Measurements from ENCODE around the gene DIS3L2.
"Not testable (repeated sequence)": the region's sequence is repeated elsewhere in the genome, so short reads cannot be mapped to it uniquely, and the experiment has no call there.

Gene DIS3L2

GRCh38 chr2:232350804-232351685, 389.5 kb downstream of the DIS3L2 start:
- DNase-seq (ENCODE audit: low read depth) = no peak

GRCh38 chr2:232351686-232352510, 390.4 kb downstream of the DIS3L2 start:
- no peak for DNase-seq (ENCODE audit: low read depth)

DNA sequence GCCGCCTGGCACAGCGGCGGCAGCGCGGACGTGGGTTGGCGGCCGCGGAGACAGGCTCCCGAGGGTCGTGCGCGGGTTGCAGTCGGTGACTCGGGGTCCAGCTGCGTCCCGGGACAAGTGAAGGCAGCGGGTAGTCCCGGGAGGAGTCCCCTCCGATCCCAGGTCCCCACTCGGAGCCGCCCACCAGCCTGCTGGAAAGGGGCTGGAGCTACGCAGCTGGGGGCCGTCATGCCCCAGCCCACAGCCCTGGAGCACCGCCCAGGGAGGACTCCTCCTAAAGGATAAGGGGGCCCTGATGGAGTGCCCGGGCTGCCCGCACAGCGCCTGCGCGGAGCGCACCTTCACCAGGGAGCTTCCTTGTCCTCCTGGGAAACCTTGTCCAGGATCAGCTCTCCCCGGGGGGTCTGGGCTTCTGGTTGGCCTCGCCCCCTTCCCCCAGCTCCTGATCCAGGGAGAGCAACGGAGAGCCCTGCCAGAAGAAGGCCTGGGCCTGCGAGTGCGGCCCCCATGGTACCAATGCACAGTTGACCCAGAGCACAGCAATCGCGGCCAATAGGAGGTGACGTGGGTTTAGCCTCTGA, 391.1 kb downstream of the DIS3L2 start:
- DNase-seq (ENCODE audit: low read depth) = no peak

GRCh38 chr2:232353096-232353495, 391.6 kb downstream of the DIS3L2 start:
- DNase-seq (ENCODE audit: low read depth) = no peak

- no peak for DNase-seq (ENCODE audit: low read depth)
Measured at GRCh38 chr2:232353660-232354059, 392.1 kb downstream of the DIS3L2 start.

- no peak for DNase-seq (ENCODE audit: low read depth)
Measured at GRCh38 chr2:232354069-232354468, 392.6 kb downstream of the DIS3L2 start.

- no peak for DNase-seq (ENCODE audit: low read depth)
Measured at GRCh38 chr2:232361646-232362045, 400.1 kb downstream of the DIS3L2 start.

- no peak for DNase-seq (ENCODE audit: low read depth)
Measured at GRCh38 chr2:232362174-232362900, 400.8 kb downstream of the DIS3L2 start.

- DNase-seq (ENCODE audit: low read depth) = not testable (repeated sequence)
Measured at GRCh38 chr2:232363064-232363783, 401.7 kb downstream of the DIS3L2 start.

DNA sequence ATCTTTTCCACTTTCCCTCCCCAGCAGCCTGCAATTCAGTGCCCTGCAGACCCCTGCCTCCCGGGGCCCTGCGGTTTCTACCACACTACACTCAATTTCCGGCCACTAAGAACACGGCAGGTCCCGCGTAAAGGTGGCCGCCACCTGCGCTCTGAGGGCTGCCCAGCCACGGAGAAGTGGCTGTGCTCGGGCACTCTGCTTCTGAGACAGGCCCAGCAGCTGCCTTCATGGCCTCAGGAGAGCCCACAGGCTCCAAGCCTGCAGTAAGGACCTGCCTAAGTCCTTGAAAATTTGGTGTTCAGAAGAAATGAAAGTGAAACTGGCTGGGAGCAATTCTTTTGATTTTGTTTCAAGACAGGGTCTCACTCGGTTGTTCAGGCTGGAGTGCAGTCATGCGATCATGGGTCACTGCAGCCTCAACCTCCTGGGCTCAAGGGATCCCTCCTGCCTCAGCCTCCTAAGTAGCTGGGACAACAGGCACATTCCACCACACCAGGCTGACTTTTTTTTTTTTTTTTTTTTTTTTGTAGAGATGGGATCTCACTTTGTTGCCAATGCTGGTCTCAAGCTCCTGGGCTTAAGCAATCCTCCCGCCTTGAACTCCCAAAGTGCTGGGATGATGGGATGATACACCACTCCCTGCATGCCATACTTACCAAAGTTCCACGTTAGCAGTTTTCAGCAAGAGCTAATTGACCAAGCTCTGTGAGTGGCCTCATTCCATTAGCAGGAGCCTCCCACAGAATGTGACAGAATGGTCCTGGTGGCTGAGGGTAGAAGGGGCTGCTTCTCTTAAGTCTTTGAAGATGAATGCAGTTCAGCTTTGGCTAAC, 402.5 kb downstream of the DIS3L2 start:
- no peak for DNase-seq (ENCODE audit: low read depth)

DNA sequence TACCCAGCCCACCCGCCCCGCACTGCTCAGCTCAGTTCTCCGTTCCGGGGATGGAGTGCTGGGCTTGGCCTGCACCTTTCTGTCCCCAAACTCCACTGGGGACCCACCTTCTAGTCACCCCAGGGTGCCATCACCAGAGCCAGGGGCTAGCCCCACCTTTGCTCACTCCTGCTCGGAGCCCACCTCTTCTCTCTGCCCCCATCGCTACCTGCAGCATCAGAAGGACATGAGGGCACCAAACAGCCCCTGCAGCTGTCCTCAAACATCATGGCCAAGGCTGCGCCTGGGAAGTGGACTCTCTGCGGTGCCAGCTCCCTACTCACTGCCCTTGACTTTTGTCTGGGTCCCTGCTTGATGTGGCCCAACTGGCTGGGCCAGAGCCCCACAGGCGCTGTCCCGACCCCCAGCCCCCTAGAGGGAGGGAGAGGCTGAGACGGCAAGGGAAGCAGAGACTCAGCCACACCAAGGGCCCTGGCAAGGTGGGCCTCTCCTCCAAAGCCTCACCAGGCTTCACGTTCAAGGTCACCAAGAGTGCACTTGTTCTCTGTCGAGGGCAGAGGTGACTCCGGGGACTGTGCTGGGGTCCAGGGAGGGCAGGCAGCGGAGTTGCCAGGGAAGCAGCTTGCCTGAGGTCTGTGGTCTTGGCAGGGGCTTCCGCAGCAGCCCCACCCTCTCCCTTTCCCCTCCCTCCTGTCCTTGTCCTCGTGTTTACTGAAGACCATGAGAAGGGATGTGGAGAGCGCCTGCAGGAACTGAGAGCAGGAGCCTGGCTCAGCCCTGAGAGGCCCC, 403.5 kb downstream of the DIS3L2 start:
- peak; percentile 35 for DNase-seq (ENCODE audit: low read depth)

- DNase-seq (ENCODE audit: low read depth) = peak; percentile 14
Measured at GRCh38 chr2:232365621-232366321, 404.3 kb downstream of the DIS3L2 start.

DNA sequence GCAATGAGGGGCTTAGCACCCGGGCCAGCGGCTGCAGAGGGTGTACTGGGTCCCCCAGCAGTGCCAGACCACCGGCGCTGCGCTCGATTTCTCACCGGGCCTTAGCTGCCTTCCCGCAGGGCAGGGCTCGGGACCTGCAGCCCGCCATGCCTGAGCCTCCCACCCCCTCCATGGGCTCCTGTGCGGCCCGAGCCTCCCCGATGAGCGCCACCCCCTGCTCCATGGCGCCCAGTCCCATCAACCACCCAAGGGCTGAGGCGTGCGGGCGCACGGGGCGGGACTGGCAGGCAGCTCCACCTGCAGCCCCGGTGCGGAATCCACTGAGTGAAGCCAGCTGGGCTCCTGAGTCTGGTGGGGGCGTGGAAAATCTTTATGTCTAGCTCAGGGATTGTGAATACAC, 404.9 kb downstream of the DIS3L2 start:
- DNase-seq (ENCODE audit: low read depth) = not testable (repeated sequence)

DNA sequence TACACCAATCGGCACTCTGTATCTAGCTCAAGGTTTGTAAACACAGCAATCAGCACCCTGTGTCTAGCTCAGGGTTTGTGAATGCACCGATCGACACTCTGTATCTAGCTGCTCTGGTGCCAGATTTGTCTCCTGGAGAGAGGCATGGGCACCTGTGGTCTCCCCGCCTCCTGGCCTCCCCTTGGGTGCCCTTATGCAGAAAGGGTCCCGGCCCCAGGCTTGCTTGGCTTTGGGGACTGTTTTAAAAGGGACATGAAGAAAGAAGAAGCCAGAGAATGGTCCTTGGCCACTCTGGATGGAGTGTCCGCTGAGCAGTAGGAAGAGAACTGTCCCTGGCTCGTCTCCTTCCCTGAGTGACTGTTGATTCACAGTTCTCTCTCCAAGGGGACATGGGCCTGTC, 405.5 kb downstream of the DIS3L2 start:
- no peak for DNase-seq (ENCODE audit: low read depth)

DNA sequence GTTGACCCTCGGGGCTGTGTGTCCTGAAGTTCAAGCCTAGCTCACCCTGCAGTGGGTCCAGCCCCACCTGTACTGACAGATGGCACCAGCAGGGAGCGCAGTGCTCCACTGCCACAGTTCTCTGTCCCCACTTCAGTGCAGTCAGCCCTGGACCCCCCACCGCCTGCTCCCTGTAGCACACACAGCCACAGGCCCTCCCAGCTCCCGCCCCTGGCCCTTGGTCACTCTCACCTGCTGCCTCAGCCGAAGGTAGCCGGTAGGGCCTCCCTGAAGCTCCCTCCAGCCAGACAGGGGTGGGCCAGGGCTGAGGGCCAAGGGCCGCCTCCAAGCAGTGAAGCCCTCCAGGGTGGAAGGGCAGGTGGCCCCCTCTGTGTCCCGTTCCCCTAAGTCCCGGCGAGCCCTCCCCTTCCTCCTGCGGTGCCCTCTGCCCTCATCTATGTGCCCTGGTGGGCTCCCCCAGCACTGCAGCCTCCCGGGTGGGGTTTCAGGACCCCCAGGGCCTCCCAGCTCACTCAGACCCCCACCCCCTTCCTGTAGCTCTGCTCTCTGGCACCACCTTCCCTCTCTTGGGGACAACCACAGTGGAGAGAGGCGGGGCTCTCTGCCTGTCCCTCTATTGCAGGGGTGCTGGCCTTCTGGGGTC, 406.2 kb downstream of the DIS3L2 start:
- no peak for DNase-seq (ENCODE audit: low read depth)

DNA sequence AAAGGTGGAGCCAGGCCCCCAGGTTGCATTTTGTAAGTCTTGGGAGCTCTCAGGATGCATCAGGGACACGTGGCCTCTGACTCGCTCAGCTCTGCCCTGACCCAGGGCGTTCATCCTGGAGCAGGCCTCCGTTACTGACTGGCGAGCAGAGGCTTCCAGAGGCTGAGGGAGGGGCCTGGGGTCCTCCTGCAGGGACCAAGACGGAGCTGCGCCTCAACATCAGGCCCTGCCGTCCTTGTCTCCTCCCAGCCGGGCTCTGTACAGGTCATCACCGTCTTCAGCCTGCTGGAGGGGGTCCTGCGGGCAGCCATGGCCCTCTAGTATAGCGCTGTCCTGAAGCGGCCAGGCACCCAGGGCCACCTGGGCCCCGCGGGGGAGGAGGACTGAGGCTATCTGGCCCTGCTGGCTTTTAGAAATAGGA, 406.8 kb downstream of the DIS3L2 start:
- no peak for DNase-seq (ENCODE audit: low read depth)

GRCh38 chr2:232369126-232369951, 407.8 kb downstream of the DIS3L2 start:
- no peak for DNase-seq (ENCODE audit: low read depth)
